B cell (primary cell): ENCODE data around the gene CPXM1.

Source experiments
- EZH2 ChIP-seq: IDR thresholded peaks from 2 replicates; pipeline ENCODE4 v1.6.1; 2012; ENCODE audit warnings: borderline replicate concordance, low read depth, mild to moderate bottlenecking, moderate library complexity, low read length; ENCODE audit not compliant: insufficient read depth, poor library complexity, severe bottlenecking
- TF ChIP-seq, protein P1 (sequence below): fragments of 200-600 bp; IDR thresholded peaks from one replicate; pipeline ENCODE4 v1.8.0; 2022; ENCODE audit warnings: antibody characterized with exemption, mild to moderate bottlenecking

DNA sequence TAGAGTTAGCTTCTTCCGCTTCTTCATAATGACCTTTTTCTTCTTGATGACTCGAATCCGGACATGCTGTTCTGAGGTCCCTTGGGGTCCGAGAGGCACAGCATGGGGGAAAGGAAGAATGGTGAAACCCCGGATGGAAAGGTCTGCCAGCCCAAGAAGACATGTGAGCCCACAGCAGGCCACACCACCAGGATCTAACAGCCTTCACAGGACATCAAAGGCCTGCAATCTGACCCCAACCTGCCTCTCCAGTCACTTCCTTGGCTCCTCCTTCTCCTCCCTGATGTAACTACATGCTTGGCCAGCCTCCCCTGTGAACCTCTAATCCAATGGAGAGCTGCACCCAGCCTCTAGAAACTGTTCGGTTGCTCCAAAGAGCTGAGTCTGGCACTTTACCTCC, 1.6 kb downstream of the CPXM1 start:
- TF ChIP-seq, protein P1, sequence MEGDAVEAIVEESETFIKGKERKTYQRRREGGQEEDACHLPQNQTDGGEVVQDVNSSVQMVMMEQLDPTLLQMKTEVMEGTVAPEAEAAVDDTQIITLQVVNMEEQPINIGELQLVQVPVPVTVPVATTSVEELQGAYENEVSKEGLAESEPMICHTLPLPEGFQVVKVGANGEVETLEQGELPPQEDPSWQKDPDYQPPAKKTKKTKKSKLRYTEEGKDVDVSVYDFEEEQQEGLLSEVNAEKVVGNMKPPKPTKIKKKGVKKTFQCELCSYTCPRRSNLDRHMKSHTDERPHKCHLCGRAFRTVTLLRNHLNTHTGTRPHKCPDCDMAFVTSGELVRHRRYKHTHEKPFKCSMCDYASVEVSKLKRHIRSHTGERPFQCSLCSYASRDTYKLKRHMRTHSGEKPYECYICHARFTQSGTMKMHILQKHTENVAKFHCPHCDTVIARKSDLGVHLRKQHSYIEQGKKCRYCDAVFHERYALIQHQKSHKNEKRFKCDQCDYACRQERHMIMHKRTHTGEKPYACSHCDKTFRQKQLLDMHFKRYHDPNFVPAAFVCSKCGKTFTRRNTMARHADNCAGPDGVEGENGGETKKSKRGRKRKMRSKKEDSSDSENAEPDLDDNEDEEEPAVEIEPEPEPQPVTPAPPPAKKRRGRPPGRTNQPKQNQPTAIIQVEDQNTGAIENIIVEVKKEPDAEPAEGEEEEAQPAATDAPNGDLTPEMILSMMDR, result no peak
- TF ChIP-seq EZH2, result no peak
